Inferior parietal cortex (tissue), 1 donor: ENCODE results near the gene KCNC2.

ENCODE experiments used
- DNase-seq: peaks from one replicate; pipeline ENCODE4 v3.0.0-alpha.2; 2016; ENCODE audit errors: extremely low spot score

The KCNC2 gene

GRCh38 chr12:75161488-75161887 lies 48.2 kb downstream of the KCNC2 start:
- no peak for DNase-seq

GRCh38 chr12:75157385-75157784 lies 52.3 kb downstream of the KCNC2 start:
- no peak for DNase-seq

GRCh38 chr12:75155962-75156361 lies 53.7 kb downstream of the KCNC2 start:
- no peak for DNase-seq

GRCh38 chr12:75154388-75154787 lies 55.3 kb downstream of the KCNC2 start:
- peak; percentile 30 for DNase-seq

- DNase-seq = peak; percentile 44
These were observed 70.4 kb downstream of the KCNC2 start for GRCh38 chr12:75139196-75139595.

- DNase-seq = no peak
These were observed 71.7 kb downstream of the KCNC2 start for GRCh38 chr12:75137896-75138295.

GRCh38 chr12:75135026-75135425 lies 74.6 kb downstream of the KCNC2 start:
- no peak for DNase-seq

- DNase-seq = no peak
These were observed 78.8 kb downstream of the KCNC2 start for GRCh38 chr12:75130811-75131210.

- DNase-seq = no peak
These were observed 80.4 kb downstream of the KCNC2 start for GRCh38 chr12:75129275-75129674.

GRCh38 chr12:75121036-75121705 lies 88.5 kb downstream of the KCNC2 start:
- no peak for DNase-seq

GRCh38 chr12:75120311-75120711 lies 89.3 kb downstream of the KCNC2 start:
- DNase-seq = no peak

GRCh38 chr12:75116646-75117198 lies 92.9 kb downstream of the KCNC2 start:
- no peak for DNase-seq

- DNase-seq = no peak
These were observed 93.9 kb downstream of the KCNC2 start for GRCh38 chr12:75115748-75116147.

- DNase-seq = no peak
These were observed 105.8 kb downstream of the KCNC2 start for GRCh38 chr12:75103822-75104221.

GRCh38 chr12:75101781-75102180 lies 107.9 kb downstream of the KCNC2 start:
- DNase-seq = no peak

- DNase-seq = no peak
These were observed 110.4 kb downstream of the KCNC2 start for GRCh38 chr12:75099210-75099609.

GRCh38 chr12:75097003-75097402 lies 112.6 kb downstream of the KCNC2 start:
- DNase-seq = no peak

GRCh38 chr12:75087654-75088053 lies 122.0 kb downstream of the KCNC2 start:
- DNase-seq = no peak

GRCh38 chr12:75086091-75087038 lies 123.3 kb downstream of the KCNC2 start:
- DNase-seq = no peak

- DNase-seq = no peak
These were observed 128.3 kb downstream of the KCNC2 start for GRCh38 chr12:75081305-75081704.

- no peak for DNase-seq
These were observed 129.1 kb downstream of the KCNC2 start for GRCh38 chr12:75080582-75080981.

- no peak for DNase-seq
These were observed 144.2 kb downstream of the KCNC2 start for GRCh38 chr12:75065482-75065881.

GRCh38 chr12:75062691-75063090 lies 146.9 kb downstream of the KCNC2 start:
- DNase-seq = no peak
